GM04504 (cell line): ENCODE results near the gene WDR19.

Source experiments
- DNase-seq: peaks from one replicate; pipeline ENCODE4 v3.0.0-alpha.2; 2012; ENCODE audit warnings: low read depth

The WDR19 gene

GRCh38 chr4:39303871-39304270 is 121.5 kb downstream of the WDR19 start:
- DNase-seq, result no peak

DNA sequence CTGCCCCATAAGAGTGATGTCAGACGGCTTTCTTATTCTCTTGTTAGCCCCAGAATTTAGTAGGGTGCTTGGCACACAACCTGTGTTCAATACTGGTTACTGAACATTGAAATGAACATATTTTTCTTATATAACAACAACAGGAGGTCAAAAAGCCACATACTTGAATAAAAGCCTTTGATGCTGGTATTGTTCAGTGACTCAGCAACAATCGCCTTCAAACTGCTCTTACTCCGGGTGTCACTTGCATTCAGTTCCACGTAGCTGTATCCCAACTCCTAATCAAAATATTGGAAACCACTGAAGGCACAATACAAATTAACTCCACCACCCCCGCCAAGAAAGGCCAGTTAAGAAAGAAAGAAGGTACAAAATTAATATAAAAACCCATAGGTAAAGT is 122.3 kb downstream of the WDR19 start:
- DNase-seq, result no peak

GRCh38 chr4:39305912-39306677 is 123.8 kb downstream of the WDR19 start:
- DNase-seq, result no peak

DNA sequence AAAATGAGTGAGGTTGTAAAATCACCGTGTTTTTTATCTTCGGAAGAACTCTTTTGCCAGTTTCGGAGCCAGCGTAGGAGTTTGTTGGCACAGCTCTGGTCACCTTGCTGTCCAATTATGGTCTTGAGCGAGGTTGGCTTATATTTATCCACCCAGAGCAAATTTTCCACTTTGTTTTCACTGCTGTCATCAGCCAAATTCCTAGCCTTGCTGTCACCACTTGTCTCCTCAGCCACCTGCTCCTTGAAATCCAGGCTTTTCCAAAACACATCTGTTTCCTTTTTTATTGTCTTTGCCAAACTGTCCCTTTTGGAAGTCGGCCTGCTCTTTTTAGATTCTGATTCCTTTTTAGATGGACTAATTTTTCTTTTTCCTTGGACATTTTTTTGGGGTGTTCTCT is 126.3 kb downstream of the WDR19 start:
- DNase-seq, result no peak

DNA sequence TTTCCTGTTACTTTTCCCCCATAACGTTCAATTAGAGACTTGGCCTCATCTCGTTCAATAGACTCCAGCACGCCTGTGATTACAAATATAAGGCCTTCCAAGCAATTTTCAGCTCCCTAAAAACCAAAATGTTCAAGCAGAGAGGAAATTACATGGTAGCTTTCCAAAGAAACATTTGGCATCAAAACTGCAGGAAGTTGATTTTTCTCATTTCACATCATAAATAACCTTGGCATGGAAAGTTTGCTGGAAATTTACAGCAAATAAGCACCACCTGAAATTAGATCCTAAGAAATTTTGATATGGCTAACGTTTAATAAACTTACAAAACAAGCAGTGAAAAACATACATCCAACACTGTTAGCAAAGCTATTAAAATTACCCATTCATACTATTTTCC is 130.5 kb downstream of the WDR19 start:
- no peak for DNase-seq

GRCh38 chr4:39319676-39320075 is 137.3 kb downstream of the WDR19 start:
- DNase-seq, result peak; percentile 40

DNA sequence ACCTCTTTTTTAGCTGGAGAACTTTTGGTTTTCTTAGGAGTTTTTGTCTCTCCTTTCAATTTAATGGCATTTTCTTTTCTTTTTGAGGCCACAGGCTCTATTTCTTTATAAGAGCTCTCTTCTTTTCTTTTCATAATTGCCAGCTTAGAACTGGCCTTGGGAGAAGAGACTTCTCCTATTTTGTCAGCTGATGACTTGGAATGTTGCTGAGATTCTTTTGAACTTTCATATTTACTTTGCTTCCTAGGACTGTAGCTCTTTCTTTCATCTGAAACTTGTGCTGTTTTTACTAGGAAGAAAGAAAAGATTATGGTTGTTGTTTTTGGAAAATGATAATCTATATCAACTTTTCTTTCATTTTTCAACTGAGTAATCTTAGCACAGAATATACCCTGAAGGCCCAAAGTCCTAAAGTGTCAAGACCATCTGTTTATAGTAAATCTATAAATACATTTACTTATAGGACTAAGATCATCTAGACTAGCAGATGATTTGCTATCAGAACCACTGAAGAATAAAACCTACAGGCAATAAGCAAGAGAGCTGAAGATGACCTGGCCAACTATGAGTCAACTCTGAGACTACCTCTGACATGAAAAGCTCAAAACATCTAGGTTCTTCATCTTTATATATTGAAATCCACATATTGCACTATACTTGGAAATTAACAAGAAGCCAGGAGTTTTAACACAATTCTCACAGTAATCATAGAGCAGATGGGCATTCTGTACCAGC is 138.2 kb downstream of the WDR19 start:
- no peak for DNase-seq

DNA sequence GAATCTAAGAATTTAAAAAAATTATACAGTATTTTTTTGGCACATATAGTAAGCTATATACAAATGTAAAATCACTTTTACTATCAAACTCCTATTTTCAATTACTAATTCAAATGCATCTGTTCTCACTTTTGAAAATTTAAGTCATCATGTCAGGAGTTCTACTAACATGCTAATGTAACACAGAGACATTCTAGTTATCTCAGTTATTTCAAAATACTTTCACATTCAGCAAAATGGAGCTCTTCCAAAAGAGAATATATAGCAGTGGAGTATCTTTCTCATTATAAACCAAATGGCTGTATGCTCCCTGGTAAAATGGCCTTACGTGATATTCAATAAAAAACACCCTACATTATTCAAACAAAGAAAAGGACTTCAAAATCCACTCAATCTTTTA is 141.5 kb downstream of the WDR19 start:
- DNase-seq, result no peak

DNA sequence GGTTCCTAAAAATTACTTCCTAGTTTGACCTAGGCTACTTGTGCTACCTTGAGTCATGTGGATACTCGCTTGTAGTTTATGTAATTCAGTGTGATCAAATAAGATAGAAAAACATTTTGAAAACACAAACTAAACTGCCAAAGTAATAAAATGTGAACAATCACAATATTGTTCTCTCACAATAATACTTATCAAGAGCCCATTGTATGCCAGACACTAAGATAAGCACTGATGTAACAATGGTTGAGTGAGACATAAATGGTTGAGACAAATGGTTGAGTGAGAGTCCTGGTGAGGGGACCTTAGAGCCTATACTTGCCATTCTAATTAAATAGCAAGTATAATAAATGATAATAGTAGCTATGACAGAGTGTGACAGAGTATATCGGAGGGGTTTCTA is 142.1 kb downstream of the WDR19 start:
- DNase-seq, result no peak

GRCh38 chr4:39324897-39325613 is 142.7 kb downstream of the WDR19 start:
- no peak for DNase-seq

DNA sequence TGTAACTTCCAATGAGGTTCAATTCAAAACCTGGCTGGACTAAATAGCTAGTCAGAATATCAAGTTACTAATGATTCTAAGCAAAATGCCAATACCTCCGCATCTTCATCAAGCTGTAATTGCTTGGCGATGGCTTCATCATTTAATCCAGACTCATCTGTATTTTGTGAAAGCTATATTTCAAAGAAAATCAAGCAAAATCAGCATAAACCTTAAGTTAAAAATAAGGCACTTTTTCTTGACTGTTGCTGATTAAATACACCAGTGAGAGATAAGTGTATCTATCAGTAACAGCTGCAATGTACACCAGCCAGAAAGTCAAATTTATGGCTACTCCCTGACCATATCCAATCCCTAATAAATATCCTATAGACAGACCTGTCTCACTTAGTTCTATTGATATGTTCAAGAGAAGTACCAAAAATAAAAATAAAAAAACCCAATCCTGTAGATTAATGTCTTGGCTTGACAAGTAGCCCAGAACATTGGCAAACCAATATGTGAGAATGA is 144.2 kb downstream of the WDR19 start:
- no peak for DNase-seq

GRCh38 chr4:39330353-39330752 is 148.0 kb downstream of the WDR19 start:
- no peak for DNase-seq

GRCh38 chr4:39331191-39331590 is 148.9 kb downstream of the WDR19 start:
- DNase-seq, result no peak
